GM18505 (cell line): ENCODE measurements around the gene CR1.
"Not testable (repeated sequence)": the region's sequence is repeated elsewhere in the genome, so short reads cannot be mapped to it uniquely, and the experiment has no call there.

ENCODE experiments used
- ATAC-seq: cut with Tn5 transposase; IDR thresholded peaks from one replicate; pipeline ENCODE4 v1.9.1; 2021; ENCODE audit not compliant: unreplicated experiment
- POLR2A ChIP-seq: IDR thresholded peaks from 4 replicates; pipeline ENCODE4 v1.6.1; 2011; ENCODE audit warnings: borderline replicate concordance; ENCODE audit not compliant: insufficient read depth, insufficient read length; ENCODE audit errors: extremely low read depth

The CR1 gene

DNA sequence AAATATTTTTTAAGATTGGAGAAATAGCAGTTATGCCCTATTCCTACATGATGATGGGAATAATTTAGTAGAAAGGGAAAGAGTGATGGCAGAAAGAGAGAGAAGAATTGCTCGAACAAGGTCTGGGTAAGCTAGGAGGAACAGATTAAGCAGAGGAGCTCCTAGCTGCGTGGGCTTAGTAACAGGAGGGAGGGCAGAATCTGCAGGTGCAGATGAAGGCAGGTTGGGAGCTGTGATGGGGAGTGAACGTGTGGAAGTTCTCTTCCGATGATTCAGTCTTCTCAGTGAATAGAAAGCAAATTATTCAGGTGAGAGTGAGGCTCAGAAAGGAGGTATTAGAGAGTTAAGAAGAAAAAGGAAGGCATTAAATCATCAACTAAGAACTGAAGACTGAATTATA, 8.3 kb upstream of the CR1 start:
- TF ChIP-seq POLR2A: no peak
- ATAC-seq: no peak

DNA sequence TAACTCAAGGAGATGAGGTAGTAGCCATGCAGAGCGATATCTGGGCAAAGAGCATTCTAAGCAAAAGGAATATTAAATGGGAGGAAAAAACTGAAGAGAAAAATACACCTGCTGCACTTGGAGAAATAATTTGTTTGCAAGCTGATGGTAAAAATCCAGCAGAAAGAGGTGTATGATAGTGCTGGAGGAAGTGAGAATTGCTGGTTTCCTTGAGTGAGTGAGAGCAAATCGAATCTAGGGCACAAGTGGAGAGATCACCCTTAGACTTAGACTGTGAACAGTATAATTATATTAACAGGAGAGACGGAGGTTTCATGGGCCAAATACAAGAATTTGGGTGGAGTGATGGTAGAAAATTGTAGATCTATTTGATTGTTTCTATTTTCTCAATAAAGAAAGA, 2.7 kb upstream of the CR1 start:
- no peak for ATAC-seq
- no peak for TF ChIP-seq POLR2A

DNA sequence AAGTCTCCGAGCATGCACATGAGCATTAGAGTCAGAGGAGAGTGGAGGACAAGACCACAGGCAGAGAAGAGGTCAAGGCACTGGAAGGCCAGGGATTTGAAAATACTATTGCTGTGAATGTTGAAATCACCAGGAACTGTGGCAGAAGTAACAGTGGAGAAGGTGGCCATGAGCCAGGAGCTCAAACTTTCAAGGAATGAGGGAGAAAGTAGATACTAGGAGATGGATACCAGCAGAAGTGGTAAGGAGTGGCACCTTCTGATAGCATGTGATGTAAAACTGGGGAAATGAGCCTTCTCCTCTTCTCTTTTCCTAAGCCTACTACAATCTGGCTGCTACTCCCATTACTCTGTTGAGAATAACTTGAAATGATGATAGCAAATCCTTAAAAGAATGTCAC, 1.8 kb upstream of the CR1 start:
- no peak for TF ChIP-seq POLR2A
- no peak for ATAC-seq

- ATAC-seq: not testable (repeated sequence)
Measured at GRCh38 chr1:207495281-207495680, 676 bp upstream of the CR1 start.

- TF ChIP-seq POLR2A: no peak
- no peak for ATAC-seq
Measured at GRCh38 chr1:207497941-207498340, 2.0 kb downstream of the CR1 start.

DNA sequence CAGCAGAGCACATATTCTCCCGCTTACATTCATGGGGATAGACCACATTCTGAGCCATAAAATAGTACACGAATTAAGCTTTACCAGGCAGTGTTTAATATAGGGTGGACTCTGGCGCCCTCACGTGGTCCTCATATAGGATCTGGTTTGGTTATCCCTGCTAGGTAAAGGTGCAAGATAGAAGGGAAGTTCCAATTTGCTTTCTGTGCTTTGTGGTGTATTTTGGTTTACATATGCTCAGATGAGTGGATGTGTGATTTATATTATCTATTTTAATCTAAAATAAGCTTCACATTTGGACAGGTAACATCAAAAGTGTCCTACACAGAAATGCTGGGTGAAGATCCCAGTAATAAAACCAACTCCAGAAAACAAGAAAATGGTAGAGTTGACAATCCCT, 3.6 kb downstream of the CR1 start:
- ATAC-seq: peak; percentile 50
- TF ChIP-seq POLR2A: no peak

- ATAC-seq: no peak
- TF ChIP-seq POLR2A: no peak
Measured at GRCh38 chr1:207500306-207500705, 4.3 kb downstream of the CR1 start.

DNA sequence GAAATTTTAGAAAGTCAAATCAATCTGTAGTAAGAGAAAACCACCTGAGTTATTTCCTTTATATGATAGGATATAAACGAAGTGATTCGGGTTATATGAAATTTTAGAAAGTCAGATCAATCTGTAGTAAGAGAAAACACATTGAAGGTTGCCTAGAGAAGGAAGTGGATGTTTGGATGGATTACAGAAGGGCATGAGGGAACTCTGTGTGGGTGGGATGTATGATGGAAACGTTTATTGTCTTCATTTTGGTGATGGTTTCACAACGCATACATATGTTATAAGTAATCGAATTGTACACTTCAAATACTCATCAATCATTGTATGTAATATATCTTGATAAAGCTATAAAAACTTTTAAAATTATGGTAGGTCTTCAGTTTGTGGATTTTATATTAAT, 5.1 kb downstream of the CR1 start:
- TF ChIP-seq POLR2A: no peak
- ATAC-seq: no peak

GRCh38 chr1:207502726-207503125, 6.8 kb downstream of the CR1 start:
- no peak for ATAC-seq
- no peak for TF ChIP-seq POLR2A

GRCh38 chr1:207503950-207504349, 8.0 kb downstream of the CR1 start:
- TF ChIP-seq POLR2A: no peak
- ATAC-seq: no peak

DNA sequence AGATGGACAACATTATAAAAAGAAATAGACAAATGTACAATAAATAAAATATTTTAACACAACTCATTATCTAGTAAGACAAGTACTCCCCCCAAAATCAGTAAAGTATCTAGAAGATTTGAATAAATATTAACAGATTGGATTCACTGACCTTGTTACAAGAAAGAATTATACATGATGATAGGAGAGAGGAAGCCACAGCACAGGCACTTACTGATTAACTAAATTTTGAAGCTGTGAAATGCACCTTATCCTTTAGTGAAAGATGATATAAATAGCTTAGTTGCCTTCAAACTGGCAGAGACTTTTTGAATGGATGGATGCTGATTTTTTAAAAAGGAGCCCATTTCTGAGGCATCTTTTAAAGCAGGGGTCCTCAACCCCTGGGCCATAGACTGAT, 8.5 kb downstream of the CR1 start:
- no peak for ATAC-seq
- no peak for TF ChIP-seq POLR2A

DNA sequence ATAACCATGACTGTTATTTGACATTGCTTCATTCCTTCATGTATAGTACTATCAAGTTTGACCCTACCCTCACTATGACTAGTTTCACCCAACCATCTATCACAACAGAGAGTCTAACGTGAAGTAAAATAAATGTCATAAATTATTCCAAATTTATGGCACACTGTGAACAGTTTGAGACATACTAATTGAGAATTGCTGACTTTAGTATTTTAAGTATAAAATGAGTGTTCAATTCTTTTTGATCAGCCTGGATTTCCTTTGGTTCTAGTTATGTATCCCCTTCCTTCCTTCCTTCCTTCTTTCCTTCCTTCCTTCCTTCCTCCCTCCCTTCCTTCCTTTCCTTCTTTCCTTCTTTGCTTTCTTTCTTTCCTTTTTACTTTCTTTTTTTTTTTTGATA, 14.5 kb downstream of the CR1 start:
- ATAC-seq: no peak
- no peak for TF ChIP-seq POLR2A

DNA sequence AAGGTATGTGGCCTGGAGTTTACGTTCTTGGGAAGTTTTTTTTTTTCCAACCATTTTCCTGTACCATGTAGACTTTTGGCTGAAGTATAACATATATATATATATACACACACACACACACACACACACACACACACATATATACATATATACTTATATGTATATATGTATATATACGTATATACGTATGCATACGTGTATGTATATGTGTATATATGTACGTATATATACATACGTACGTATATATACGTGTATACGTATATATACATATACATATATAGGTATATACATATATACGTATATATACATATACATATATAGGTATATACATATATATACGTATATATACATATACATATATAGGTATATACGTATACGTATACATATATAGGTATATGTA, 18.9 kb downstream of the CR1 start:
- ATAC-seq: no peak
- TF ChIP-seq POLR2A: no peak

DNA sequence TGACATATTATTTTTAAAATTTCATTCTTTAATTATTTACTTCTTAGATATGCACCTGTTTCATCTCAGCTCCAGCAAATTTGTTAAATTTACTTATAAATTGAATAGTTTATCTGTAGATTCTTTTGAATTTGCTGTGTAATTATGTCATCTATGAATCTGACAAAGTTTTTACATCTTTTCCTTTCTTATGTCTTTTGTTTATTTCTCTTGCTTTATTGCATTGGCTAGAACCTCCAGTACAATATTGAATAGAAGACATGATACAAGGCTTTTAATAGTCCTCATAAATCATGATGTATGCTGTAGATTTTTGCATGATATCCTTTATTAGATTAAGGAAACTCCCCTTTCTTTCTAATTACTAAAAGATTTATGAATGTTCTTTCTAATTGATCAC, 20.8 kb downstream of the CR1 start:
- ATAC-seq: no peak

GRCh38 chr1:207518608-207519236, 22.8 kb downstream of the CR1 start:
- no peak for ATAC-seq
- no peak for TF ChIP-seq POLR2A

More for the DNA sequence above, 20.8 kb downstream of the CR1 start:
- TF ChIP-seq POLR2A: no peak
